Breast epithelium (tissue), 4 donors: ENCODE data around the gene MED28. TPM values are rescaled to one million over a fixed set of nuclear protein-coding genes. Genes with fewer than 3 reads are reported as not detected.

Experiments
- DNase-seq, 2 donors: peaks; one replicate each; pipeline ENCODE4 v3.0.0-alpha.2; 2019; ENCODE audit warnings: low spot score in 2 of 2
- H3K27ac ChIP-seq, 2 donors: fragments of 200-600 bp; sonication (generic) in 1 of 2; one replicate each; pipeline ENCODE4 v1.5.1; 2016 to 2019; ENCODE audit warnings: mild to moderate bottlenecking in 1 of 2
- H3K27me3 ChIP-seq, 2 donors: fragments of 200-600 bp; sonication (generic) in 1 of 2; one replicate each; pipeline versions ENCODE4 v1.5.1 to v1.6.0; 2017 to 2019; ENCODE audit warnings: control low read depth in 1 of 2, mild to moderate bottlenecking in 1 of 2
- H3K36me3 ChIP-seq: fragments of 200-600 bp; one replicate; pipeline ENCODE4 v1.5.1; 2019
- H3K4me1 ChIP-seq, 2 donors: fragments of 200-600 bp; sonication (generic); one replicate each; pipeline ENCODE4 v1.5.1; 2016 to 2019; ENCODE audit warnings: control low read depth in 1 of 2
- H3K4me3 ChIP-seq, 3 donors: fragments of 200-600 bp; sonication (generic); 1 replicate in 2 of 3; 2 replicates in 1 of 3; pipeline ENCODE4 v1.5.1; 2016 to 2019; ENCODE audit warnings: mild to moderate bottlenecking in 3 of 3, moderate library complexity in 2 of 3
- H3K9me3 ChIP-seq, 2 donors: fragments of 200-600 bp; sonication (generic) in 1 of 2; one replicate each; pipeline ENCODE4 v1.5.1; 2016 to 2019; ENCODE audit warnings: control low read depth in 1 of 2
- POLR2A ChIP-seq: fragments of 450-650 bp; IDR thresholded peaks from one replicate; pipeline ENCODE4 v1.6.1; 2016; ENCODE audit warnings: antibody characterized with exemption, mild to moderate bottlenecking, moderate library complexity
- POLR2AphosphoS5 ChIP-seq, 3 donors: sonication (generic); formaldehyde crosslinking; IDR thresholded peaks; one replicate each; pipeline ENCODE4 v1.6.1; 2017; ENCODE audit warnings: antibody characterized with exemption in 3 of 3
- intact Hi-C: fragments of 100-400 bp; cut with DNase I; formaldehyde crosslinking; loops from one replicate; pipeline ENCODE4 v1.15.1; 2023; ENCODE audit warnings: low total_unique reads
- total RNA-seq, 3 donors: library from RNA; depleted of rRNA; stranded (reverse); fragments of >200 nt; gene quantifications; one replicate each; pipeline ENCODE4 v1.1.0, GENCODE V29; 2016
- TF ChIP-seq, protein P1 (sequence below), 3 donors: fragments of 450-650 bp; IDR thresholded peaks; one replicate each; pipeline ENCODE4 v1.5.1; 2016 to 2017; ENCODE audit warnings: antibody characterized with exemption in 3 of 3, mild to moderate bottlenecking in 3 of 3, moderate library complexity in 3 of 3

Gene MED28
- total RNA-seq, 3 donors from 2014 or later = 13.8 to 22.8 (median 19.7) TPM

DNA sequence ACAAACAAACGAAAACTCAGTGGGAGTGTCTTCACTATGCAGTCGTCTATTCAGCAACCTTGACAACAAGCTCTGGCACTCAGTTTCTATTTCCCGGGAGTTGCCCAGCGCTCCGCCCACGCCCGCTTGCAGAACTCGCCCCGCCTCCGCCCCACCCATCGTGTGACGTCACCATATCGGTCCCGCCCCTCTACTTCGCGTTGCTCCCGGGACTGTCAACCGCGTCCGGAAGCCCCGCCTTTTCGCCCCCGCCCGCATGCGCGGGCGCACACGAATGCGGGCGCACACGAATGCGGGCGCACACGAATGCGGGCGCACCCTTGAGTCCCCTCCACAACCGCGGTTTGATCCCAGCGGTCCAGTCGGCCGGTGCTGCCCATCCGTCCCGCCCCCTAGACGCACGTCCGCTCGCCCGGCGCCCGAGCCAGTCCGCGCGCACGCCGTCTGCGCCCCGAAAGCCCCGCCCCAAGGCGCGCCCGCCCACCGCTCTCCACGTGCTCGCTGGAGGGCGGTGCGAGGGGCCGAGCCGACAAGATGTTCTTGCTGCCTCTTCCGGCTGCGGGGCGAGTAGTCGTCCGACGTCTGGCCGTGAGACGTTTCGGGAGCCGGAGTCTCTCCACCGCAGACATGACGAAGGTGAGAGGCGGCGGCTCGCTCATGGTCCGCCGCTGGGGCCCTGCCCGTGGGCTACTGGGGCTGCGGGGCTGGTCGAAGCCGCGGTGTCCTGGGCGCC is 37.3 kb upstream of the MED28 start, which contains the start of gene LAP3:
LAP3 (plus strand) TSS at position 267 of the 733 bp plus-strand sequence; CDS start at position 535, 268 bp downstream.
- peak; percentile 96 to 99 for DNase-seq
- TF ChIP-seq POLR2A = peak; percentile 48
- TF ChIP-seq, protein P1, sequence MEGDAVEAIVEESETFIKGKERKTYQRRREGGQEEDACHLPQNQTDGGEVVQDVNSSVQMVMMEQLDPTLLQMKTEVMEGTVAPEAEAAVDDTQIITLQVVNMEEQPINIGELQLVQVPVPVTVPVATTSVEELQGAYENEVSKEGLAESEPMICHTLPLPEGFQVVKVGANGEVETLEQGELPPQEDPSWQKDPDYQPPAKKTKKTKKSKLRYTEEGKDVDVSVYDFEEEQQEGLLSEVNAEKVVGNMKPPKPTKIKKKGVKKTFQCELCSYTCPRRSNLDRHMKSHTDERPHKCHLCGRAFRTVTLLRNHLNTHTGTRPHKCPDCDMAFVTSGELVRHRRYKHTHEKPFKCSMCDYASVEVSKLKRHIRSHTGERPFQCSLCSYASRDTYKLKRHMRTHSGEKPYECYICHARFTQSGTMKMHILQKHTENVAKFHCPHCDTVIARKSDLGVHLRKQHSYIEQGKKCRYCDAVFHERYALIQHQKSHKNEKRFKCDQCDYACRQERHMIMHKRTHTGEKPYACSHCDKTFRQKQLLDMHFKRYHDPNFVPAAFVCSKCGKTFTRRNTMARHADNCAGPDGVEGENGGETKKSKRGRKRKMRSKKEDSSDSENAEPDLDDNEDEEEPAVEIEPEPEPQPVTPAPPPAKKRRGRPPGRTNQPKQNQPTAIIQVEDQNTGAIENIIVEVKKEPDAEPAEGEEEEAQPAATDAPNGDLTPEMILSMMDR (IDR thresholded peaks at IDR 0.05) = no peak
- peak; percentile 87 to 93 (median 87) for TF ChIP-seq POLR2AphosphoS5 (IDR thresholded peaks at IDR 0.05)
- Histone ChIP-seq H3K36me3 (no peaks in the 10 kb centered on the region), H3K9me3 (no peaks in the 10 kb centered on the region), H3K27me3 (no peaks in the 10 kb centered on the region), H3K27ac (peak within 1 kb of the TSS; percentile 87 to 97), H3K4me1 (no peaks in the 10 kb centered on the region), H3K4me3 (peak within 1 kb of the TSS; percentile 72 to 99 (median 92))
- intact Hi-C loops = no loop called here

DNA sequence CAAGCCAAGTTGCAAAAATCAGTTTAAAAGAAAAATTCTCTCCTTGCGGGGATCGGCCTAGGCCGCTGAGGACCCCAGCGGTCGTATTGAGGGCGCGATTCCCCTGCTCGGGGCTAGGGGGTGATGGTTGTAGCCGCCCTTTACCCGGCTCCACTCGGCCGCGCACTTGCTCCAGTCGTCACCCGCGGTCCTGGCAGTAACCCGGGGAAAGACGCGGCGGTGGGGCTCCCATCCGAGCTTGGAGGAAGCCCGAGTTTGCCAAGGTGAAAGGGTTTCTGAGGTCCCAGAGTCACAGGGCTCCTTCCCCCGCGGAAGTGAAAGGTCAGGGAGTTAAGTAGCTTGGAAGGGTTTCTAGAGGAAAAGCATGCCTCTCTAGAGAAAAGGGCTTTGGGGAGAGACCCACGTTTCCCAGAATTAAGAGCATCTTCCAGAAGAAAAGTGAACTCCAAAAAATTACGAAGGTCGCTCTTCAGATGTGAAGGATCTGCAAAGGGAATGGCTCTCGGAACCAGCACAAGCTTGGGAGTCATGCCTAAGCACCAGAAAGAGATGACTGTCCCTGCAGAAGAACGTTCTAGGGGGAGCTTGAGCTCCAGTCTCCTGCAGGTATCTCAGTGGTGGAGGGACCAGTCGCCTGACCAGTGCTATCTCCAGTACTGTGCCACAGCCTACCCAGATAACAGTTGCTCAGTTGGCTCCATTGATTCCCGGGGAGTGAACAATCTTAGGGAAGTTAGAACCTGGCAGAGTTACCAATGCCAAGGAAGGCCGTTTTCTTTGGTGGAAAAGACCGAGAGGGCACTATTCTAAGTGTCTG is 36.6 kb upstream of the MED28 start:
- intact Hi-C loops = no loop called here
- Histone ChIP-seq H3K27me3 (no peaks in the 10 kb centered on the region), H3K4me3 (peak overlapping the region; percentile 72 to 99 (median 92)), H3K27ac (peak overlapping the region; percentile 87 to 97), H3K36me3 (no peaks in the 10 kb centered on the region), H3K4me1 (no peaks in the 10 kb centered on the region), H3K9me3 (no peaks in the 10 kb centered on the region)
- DNase-seq = peak; percentile 31 to 58
- no peak for TF ChIP-seq POLR2A
- TF ChIP-seq, protein P1 (IDR thresholded peaks at IDR 0.05) = no peak
- TF ChIP-seq POLR2AphosphoS5 (IDR thresholded peaks at IDR 0.05) = no peak

DNA sequence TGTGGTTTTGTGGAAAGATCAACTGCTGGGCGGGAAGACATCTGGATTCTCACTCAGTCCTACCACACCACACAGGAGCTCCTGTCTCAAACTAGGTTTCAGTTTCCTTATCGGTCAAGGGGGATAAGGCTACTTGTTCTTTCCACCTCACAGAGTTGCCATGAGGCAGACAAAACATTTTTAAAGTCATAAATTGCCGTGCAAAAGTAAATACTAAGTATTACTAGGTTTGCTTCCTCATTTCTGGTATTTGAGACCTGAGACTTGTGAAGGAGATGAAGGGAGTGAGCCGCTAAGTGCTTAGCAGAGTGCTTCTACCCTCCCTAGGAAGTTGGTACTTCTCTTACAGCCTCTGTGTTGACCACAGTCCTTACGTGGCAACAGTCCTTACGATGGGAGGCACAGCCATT is 36.0 kb upstream of the MED28 start:
- Histone ChIP-seq H3K9me3 (no peaks in the 10 kb centered on the region), H3K4me1 (no peaks in the 10 kb centered on the region), H3K27ac (peak overlapping the region; percentile 87 to 97), H3K4me3 (peak overlapping the region; percentile 72 to 99 (median 92)), H3K36me3 (no peaks in the 10 kb centered on the region), H3K27me3 (no peaks in the 10 kb centered on the region)
- DNase-seq = no peak
- TF ChIP-seq, protein P1 (IDR thresholded peaks at IDR 0.05) = no peak
- TF ChIP-seq POLR2AphosphoS5 (IDR thresholded peaks at IDR 0.05) (no peak), POLR2A (no peak)
- intact Hi-C loops = no loop called here

DNA sequence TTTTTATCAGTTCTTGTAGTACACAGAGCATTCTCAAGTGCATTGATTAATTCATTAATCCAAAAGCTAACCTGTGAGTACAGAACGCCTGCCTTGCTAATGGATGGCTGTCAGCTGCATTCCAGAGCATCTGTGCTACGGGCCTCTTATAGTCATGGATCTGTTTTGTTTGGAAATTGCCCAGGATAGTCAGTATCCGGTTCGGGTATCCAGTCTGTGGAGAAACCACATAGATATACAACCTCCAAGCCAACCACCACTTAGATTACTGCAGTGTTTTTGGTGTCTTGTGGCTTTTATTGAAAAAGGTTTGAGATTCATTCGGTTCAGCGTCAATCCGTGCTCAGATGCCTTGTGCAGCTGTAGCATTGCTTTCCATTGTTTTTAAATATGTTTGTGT is 33.5 kb upstream of the MED28 start:
- TF ChIP-seq, protein P1 (IDR thresholded peaks at IDR 0.05) = no peak
- TF ChIP-seq POLR2A (no peak), POLR2AphosphoS5 (IDR thresholded peaks at IDR 0.05) (no peak)
- intact Hi-C loops = loop anchor here (10.0 kb wide), 1 partner anchor 686 kb away; the partner anchor contains the start of gene LDB2
- Histone ChIP-seq H3K27me3 (no peaks in the 10 kb centered on the region), H3K9me3 (no peaks in the 10 kb centered on the region), H3K36me3 (no peaks in the 10 kb centered on the region), H3K4me3 (no peak overlapping the region), H3K27ac (peak overlapping the region in 1 of 2 donors; percentile 48), H3K4me1 (no peaks in the 10 kb centered on the region)
- DNase-seq = no peak

DNA sequence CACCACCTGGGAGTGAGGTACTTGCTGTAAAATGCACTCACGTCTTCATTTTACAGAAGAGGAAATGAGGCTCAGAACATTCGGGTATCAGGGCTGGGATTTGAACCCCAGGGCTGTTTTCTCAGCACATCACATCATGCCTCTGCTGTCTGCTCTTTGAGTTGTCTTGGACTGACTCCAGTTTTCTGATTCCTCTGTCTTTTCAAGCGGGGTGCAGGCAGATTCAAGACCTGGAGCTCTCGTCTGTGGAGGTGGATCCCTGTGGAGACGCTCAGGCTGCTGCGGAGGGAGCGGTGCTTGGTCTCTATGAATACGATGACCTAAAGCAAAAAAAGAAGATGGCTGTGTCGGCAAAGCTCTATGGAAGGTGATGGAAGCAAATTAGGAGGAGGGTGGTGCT is 31.2 kb upstream of the MED28 start:
- TF ChIP-seq POLR2AphosphoS5 (IDR thresholded peaks at IDR 0.05) (no peak), POLR2A (no peak)
- TF ChIP-seq, protein P1 (IDR thresholded peaks at IDR 0.05) = no peak
- H3K36me3 ChIP-seq = no peaks in the 10 kb centered on the region
- no peak for DNase-seq
- no peak overlapping the region for H3K27ac ChIP-seq
- no peaks in the 10 kb centered on the region for H3K27me3 ChIP-seq
- no peak overlapping the region for H3K4me3 ChIP-seq
- no peaks in the 10 kb centered on the region for H3K4me1 ChIP-seq
- intact Hi-C loops = loop anchor here (10.0 kb wide), 1 partner anchor 688 kb away; the partner anchor contains the start of gene LDB2
- no peaks in the 10 kb centered on the region for H3K9me3 ChIP-seq
